Smooth muscle cell of the coronary artery (primary cell): ENCODE results near the gene BAD. TPM values are rescaled to one million over a fixed set of nuclear protein-coding genes. Genes with fewer than 3 reads are reported as not detected.

Source experiments
- total RNA-seq: library from RNA; depleted of rRNA; stranded (reverse); fragments of >200 nt; gene quantifications from 2 replicates; pipeline ENCODE4 v1.2.3, GENCODE V29; 2014; ENCODE audit warnings: low replicate concordance

BAD gene
- total RNA-seq, 1 donor from 2014 or later: 79.5 TPM

Other genes starting within 250 kb of the BAD start
- gene FLRT1, start 248.7 kb downstream of the BAD start, total RNA-seq: under 0.01 TPM in 1 of 2 replicates, not detected in the other
- 24.5 and 25.4 TPM in 2 replicates for gene MACROD1, start 118.6 kb downstream of the BAD start, total RNA-seq
- 162 and 280 TPM in 2 replicates for gene STIP1, start 98.5 kb downstream of the BAD start, total RNA-seq
- 8.0 and 10.7 TPM in 2 replicates for gene FERMT3, start 77.9 kb downstream of the BAD start, total RNA-seq
- gene TRPT1, start 58.5 kb downstream of the BAD start, total RNA-seq: 32.9 and 42.8 TPM in 2 replicates
- 34.6 and 72.8 TPM in 2 replicates for gene NUDT22, start 58.4 kb downstream of the BAD start, total RNA-seq
- 11.7 and 12.6 TPM in 2 replicates for gene DNAJC4, start 54.1 kb downstream of the BAD start, total RNA-seq
- gene VEGFB, start 50.1 kb downstream of the BAD start, total RNA-seq: 20.7 and 23.5 TPM in 2 replicates
- gene FKBP2, start 43.6 kb downstream of the BAD start, total RNA-seq: 67.4 and 90.4 TPM in 2 replicates
- 114 and 363 TPM in 2 replicates for gene PPP1R14B, start 37.7 kb downstream of the BAD start, total RNA-seq
- 43.6 and 50.0 TPM in 2 replicates for gene PLCB3, start 33.1 kb downstream of the BAD start, total RNA-seq
- gene GPR137, start 1.2 kb upstream of the BAD start, total RNA-seq: 6.9 and 7.1 TPM in 2 replicates
- gene KCNK4, start 6.6 kb upstream of the BAD start, total RNA-seq: not detected in 2 replicates
- 0.15 and 0.23 TPM in 2 replicates for gene CATSPERZ, start 15.7 kb upstream of the BAD start, total RNA-seq
- 22.8 and 29.8 TPM in 2 replicates for gene ESRRA, start 20.9 kb upstream of the BAD start, total RNA-seq
- 244 and 288 TPM in 2 replicates for gene TRMT112, start 32.9 kb upstream of the BAD start, total RNA-seq
- 378 and 390 TPM in 2 replicates for gene PRDX5, start 33.5 kb upstream of the BAD start, total RNA-seq
- 0.12 and 3.2 TPM in 2 replicates for gene CCDC88B, start 55.5 kb upstream of the BAD start, total RNA-seq
- 39.3 and 51.6 TPM in 2 replicates for gene RPS6KA4, start 74.5 kb upstream of the BAD start, total RNA-seq